GM12801 (cell line): ENCODE measurements around the gene MAP1LC3C.

Source experiments
- CTCF ChIP-seq: IDR thresholded peaks from one replicate; pipeline ENCODE4 v1.5.1; 2011; ENCODE audit warnings: control low read depth; ENCODE audit not compliant: insufficient read length; ENCODE audit errors: extremely low read depth

Gene MAP1LC3C

GRCh38 chr1:241999026-241999425, at the start of gene MAP1LC3C:
Gene MAP1LC3C, minus strand, starts transcription at chr1:241999098. Its CDS starts 90 bp downstream, at chr1:241999008.
- no peak for TF ChIP-seq CTCF

GRCh38 chr1:242043165-242043564, 44.3 kb upstream of the MAP1LC3C start:
- TF ChIP-seq CTCF = no peak

- TF ChIP-seq CTCF = no peak
Measured at GRCh38 chr1:242034392-242034791, 35.5 kb upstream of the MAP1LC3C start.

GRCh38 chr1:242033447-242033846, 34.5 kb upstream of the MAP1LC3C start:
- no peak for TF ChIP-seq CTCF

- TF ChIP-seq CTCF = no peak
Measured at GRCh38 chr1:242030071-242030470, 31.2 kb upstream of the MAP1LC3C start.

- TF ChIP-seq CTCF = no peak
Measured at GRCh38 chr1:242025681-242026080, 26.8 kb upstream of the MAP1LC3C start.

GRCh38 chr1:242023805-242024204, 24.9 kb upstream of the MAP1LC3C start:
- TF ChIP-seq CTCF = no peak

- TF ChIP-seq CTCF = no peak
Measured at GRCh38 chr1:242019018-242019417, 20.1 kb upstream of the MAP1LC3C start.
